HepG2 (cell line): ENCODE measurements around the gene MED15. TPM values are rescaled to one million over a fixed set of nuclear protein-coding genes. Genes with fewer than 3 reads are reported as not detected.

Source experiments
- ASH2L ChIP-seq: fragments of 300-600, 200-600 bp; sonication (generic); IDR thresholded peaks from 2 replicates; pipeline ENCODE4 v1.7.0; 2017; ENCODE audit warnings: low read depth, mild to moderate bottlenecking, moderate library complexity, mixed read lengths, low read length; ENCODE audit not compliant: insufficient read length
- BCL3 ChIP-seq: sonication (generic); formaldehyde crosslinking; IDR thresholded peaks from 2 replicates; pipeline ENCODE4 v1.5.1; 2020; ENCODE audit warnings: mild to moderate bottlenecking, missing genetic modification reagents, moderate library complexity
- BORCS8-MEF2B ChIP-seq: sonication (generic); formaldehyde crosslinking; IDR thresholded peaks from 2 replicates; pipeline ENCODE4 v1.8.0; 2022; ENCODE audit warnings: mild to moderate bottlenecking, missing genetic modification reagents
- BRD4 ChIP-seq: sonication (generic); formaldehyde crosslinking; IDR thresholded peaks from 2 replicates; pipeline ENCODE4 v1.4.0; 2020; ENCODE audit warnings: missing genetic modification reagents
- HDAC1 ChIP-seq: sonication (generic); formaldehyde crosslinking; IDR thresholded peaks from 2 replicates; pipeline ENCODE4 v1.5.1; 2020; ENCODE audit warnings: mild to moderate bottlenecking, missing genetic modification reagents
- HNRNPLL ChIP-seq: fragments of 200-400 bp; formaldehyde crosslinking; IDR thresholded peaks from 2 replicates; pipeline ENCODE4 v1.6.1; 2017; ENCODE audit warnings: mild to moderate bottlenecking, low read depth, low read length; ENCODE audit not compliant: poor library complexity, severe bottlenecking
- MAF1 ChIP-seq: sonication (generic); formaldehyde crosslinking; IDR thresholded peaks from 2 replicates; pipeline ENCODE4 v1.5.0; 2020; ENCODE audit warnings: missing genetic modification reagents, borderline replicate concordance
- MIER2 ChIP-seq: IDR thresholded peaks from 2 replicates; pipeline ENCODE4 v1.6.1; 2016; ENCODE audit warnings: missing biosample characterization, missing genetic modification reagents
- MYNN ChIP-seq: sonication (generic); formaldehyde crosslinking; IDR thresholded peaks from 2 replicates; pipeline ENCODE4 v1.4.0; 2020; ENCODE audit warnings: mild to moderate bottlenecking, low read depth, missing genetic modification reagents
- PTBP1 ChIP-seq: fragments of 200-400 bp; formaldehyde crosslinking; IDR thresholded peaks from 2 replicates; pipeline ENCODE4 v1.6.1; 2018; ENCODE audit warnings: low read length, low read depth; ENCODE audit not compliant: poor library complexity, severe bottlenecking
- SRSF9 ChIP-seq: fragments of 200-400 bp; formaldehyde crosslinking; IDR thresholded peaks from 2 replicates; pipeline ENCODE4 v1.6.1; 2018; ENCODE audit warnings: borderline replicate concordance, mild to moderate bottlenecking, low read depth, low read length; ENCODE audit not compliant: insufficient read depth, poor library complexity, severe bottlenecking
- TFDP1 ChIP-seq: IDR thresholded peaks from 2 replicates; pipeline ENCODE4 v1.6.1; 2016; ENCODE audit warnings: missing compliant biosample characterization, missing genetic modification reagents, borderline replicate concordance
- ZBTB26 ChIP-seq: IDR thresholded peaks from 2 replicates; pipeline ENCODE4 v1.6.1; 2016; ENCODE audit warnings: missing compliant biosample characterization, missing genetic modification reagents, borderline replicate concordance
- ZNF446 ChIP-seq: sonication (generic); formaldehyde crosslinking; IDR thresholded peaks from 2 replicates; pipeline ENCODE4 v1.5.0; 2020; ENCODE audit warnings: mild to moderate bottlenecking, missing genetic modification reagents
- ZNF747 ChIP-seq: sonication (generic); formaldehyde crosslinking; IDR thresholded peaks from 2 replicates; pipeline ENCODE4 v1.8.1; 2023; ENCODE audit warnings: missing genetic modification reagents, mild to moderate bottlenecking, borderline replicate concordance
- ZNF772 ChIP-seq: sonication (generic); formaldehyde crosslinking; IDR thresholded peaks from 2 replicates; pipeline ENCODE4 v1.5.0; 2020; ENCODE audit warnings: mild to moderate bottlenecking, missing genetic modification reagents
- polyA plus RNA-seq, 8 experiments: library from polyadenylated mRNA; depleted of rRNA in 3 of 8; stranded (reverse) in 7 of 8; unstranded in 1 of 8; fragments of >200 nt; fragmentation: Illumina TruSeq in 4 of 8; extraction: Trizol in 4 of 8; gene quantifications; 2 replicates each; pipeline versions ENCODE4 v1.2.1 to v1.2.3, GENCODE V29; 2011 to 2016; ENCODE audit warnings: low read depth in 4 of 8, missing spikeins in 1 of 8, mixed read lengths in 1 of 8; ENCODE audit not compliant: insufficient read depth in 1 of 8
- total RNA-seq, 5 experiments: library from RNA; depleted of rRNA; stranded (reverse); fragments of >200 nt; fragmentation: Illumina TruSeq; extraction: Trizol; gene quantifications; 2 replicates each; pipeline ENCODE4 v1.2.3, GENCODE V29; 2016; ENCODE audit warnings: low read depth in 1 of 5
- TF ChIP-seq, protein P1 (sequence below): sonication (generic); formaldehyde crosslinking; IDR thresholded peaks from 2 replicates; pipeline ENCODE4 v1.5.1; 2020; ENCODE audit warnings: mild to moderate bottlenecking, missing genetic modification reagents, borderline replicate concordance

MED15 gene
- total and polyA plus RNA-seq, 2 of the 13 experiments (the other 11 are each of a cell fraction or from before 2014, with no cell fraction given) = 14.3 to 27.0 TPM

GRCh38 chr22:20494978-20495860, 12.2 kb upstream of the MED15 start, which contains the start of gene KLHL22 (continued):
- TF ChIP-seq BCL3 (peak; percentile 23; the same call in 1 of the 2 replicates), HDAC1 (CRISPR knock-in tag) (peak; percentile 7; the same call in 1 of the 2 replicates), ZNF446 (0 out of 2 replicates have a peak, but pooled peaks have one; percentile 49), BORCS8-MEF2B (0 out of 2 replicates have a peak, but pooled peaks have one; percentile 47), MAF1 (0 out of 2 replicates have a peak, but pooled peaks have one; percentile 33), MIER2 (no peak), HNRNPLL (peak; percentile 14), ZBTB26 (peak; percentile 17; the same call in 1 of the 2 replicates), ZNF772 (CRISPR knock-in tag) (0 out of 2 replicates have a peak, but pooled peaks have one; percentile 35), SRSF9 (no peak), PTBP1 (peak; percentile 67), ASH2L (peak; percentile 20), BRD4 (CRISPR knock-in tag) (no peak; the same call in 1 of the 2 replicates), ZNF747 (0 out of 2 replicates have a peak, but pooled peaks have one; percentile 2), MYNN (CRISPR knock-in tag) (no peak), TFDP1 (CRISPR knock-in tag) (peak; percentile 92)
- TF ChIP-seq, protein P1, sequence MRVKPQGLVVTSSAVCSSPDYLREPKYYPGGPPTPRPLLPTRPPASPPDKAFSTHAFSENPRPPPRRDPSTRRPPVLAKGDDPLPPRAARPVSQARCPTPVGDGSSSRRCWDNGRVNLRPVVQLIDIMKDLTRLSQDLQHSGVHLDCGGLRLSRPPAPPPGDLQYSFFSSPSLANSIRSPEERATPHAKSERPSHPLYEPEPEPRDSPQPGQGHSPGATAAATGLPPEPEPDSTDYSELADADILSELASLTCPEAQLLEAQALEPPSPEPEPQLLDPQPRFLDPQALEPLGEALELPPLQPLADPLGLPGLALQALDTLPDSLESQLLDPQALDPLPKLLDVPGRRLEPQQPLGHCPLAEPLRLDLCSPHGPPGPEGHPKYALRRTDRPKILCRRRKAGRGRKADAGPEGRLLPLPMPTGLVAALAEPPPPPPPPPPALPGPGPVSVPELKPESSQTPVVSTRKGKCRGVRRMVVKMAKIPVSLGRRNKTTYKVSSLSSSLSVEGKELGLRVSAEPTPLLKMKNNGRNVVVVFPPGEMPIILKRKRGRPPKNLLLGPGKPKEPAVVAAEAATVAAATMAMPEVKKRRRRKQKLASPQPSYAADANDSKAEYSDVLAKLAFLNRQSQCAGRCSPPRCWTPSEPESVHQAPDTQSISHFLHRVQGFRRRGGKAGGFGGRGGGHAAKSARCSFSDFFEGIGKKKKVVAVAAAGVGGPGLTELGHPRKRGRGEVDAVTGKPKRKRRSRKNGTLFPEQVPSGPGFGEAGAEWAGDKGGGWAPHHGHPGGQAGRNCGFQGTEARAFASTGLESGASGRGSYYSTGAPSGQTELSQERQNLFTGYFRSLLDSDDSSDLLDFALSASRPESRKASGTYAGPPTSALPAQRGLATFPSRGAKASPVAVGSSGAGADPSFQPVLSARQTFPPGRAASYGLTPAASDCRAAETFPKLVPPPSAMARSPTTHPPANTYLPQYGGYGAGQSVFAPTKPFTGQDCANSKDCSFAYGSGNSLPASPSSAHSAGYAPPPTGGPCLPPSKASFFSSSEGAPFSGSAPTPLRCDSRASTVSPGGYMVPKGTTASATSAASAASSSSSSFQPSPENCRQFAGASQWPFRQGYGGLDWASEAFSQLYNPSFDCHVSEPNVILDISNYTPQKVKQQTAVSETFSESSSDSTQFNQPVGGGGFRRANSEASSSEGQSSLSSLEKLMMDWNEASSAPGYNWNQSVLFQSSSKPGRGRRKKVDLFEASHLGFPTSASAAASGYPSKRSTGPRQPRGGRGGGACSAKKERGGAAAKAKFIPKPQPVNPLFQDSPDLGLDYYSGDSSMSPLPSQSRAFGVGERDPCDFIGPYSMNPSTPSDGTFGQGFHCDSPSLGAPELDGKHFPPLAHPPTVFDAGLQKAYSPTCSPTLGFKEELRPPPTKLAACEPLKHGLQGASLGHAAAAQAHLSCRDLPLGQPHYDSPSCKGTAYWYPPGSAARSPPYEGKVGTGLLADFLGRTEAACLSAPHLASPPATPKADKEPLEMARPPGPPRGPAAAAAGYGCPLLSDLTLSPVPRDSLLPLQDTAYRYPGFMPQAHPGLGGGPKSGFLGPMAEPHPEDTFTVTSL (CRISPR knock-in tag) = peak; percentile 24; the same call in 1 of the 2 replicates
